ENCODE measurements around the gene CELF2. TPM values are rescaled to one million over a fixed set of nuclear protein-coding genes. Genes with fewer than 3 reads are reported as not detected.
"Not testable (repeated sequence)": the region's sequence is repeated elsewhere in the genome, so short reads cannot be mapped to it uniquely, and the experiment has no call there.

CELF2 gene
- total RNA-seq, 1 donor from 2014 or later, result 31.8 TPM

DNA sequence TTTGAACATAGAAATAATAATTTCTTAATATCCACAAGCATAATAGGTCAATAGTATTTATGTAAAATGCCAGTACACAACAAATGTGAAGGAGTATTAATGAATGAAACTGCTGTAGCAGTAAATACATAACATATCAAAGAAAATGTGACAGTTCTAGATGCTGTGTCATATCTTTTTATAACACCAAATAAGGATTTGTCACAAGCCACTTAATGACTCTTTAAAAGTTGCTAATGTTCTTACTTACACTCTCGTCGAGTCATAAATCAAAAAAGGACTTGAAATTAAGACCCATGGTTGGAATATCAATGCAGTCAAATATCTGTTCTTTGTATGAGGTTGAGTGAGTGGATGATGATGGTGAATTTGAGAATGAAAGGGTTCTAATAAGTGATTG, 96.6 kb downstream of the CELF2 start:
- Histone ChIP-seq H3K27ac (ENCODE audit: low read depth, low read length) (no peak overlapping the region), H3K36me3 (ENCODE audit: control insufficient read depth in 3 of 3, insufficient read depth in 3 of 3, low read length in 3 of 3) (no peaks in the 10 kb centered on the region)

GRCh38 chr10:11115337-11115736, 97.7 kb downstream of the CELF2 start:
- no peak overlapping the region for H3K9ac ChIP-seq (ENCODE audit: low read depth in 1 of 3, low read length in 3 of 3)
- H3K9me3 ChIP-seq (ENCODE audit: control insufficient read depth in 3 of 3, low read length in 3 of 3), result no peaks in the 10 kb centered on the region
- H3K27ac ChIP-seq (ENCODE audit: low read depth, low read length), result no peak overlapping the region
- H3K4me3 ChIP-seq (ENCODE audit: low read length in 3 of 3), result no peak overlapping the region
- no peaks in the 10 kb centered on the region for H3K36me3 ChIP-seq (ENCODE audit: control insufficient read depth in 3 of 3, insufficient read depth in 3 of 3, low read length in 3 of 3)
- H3K4me1 ChIP-seq (ENCODE audit: control insufficient read depth in 3 of 3, insufficient read depth in 3 of 3, low read length in 3 of 3), result peaks cover 8 to 34% (median 10%) of the 10 kb centered on the region in 3 donors
- no peaks in the 10 kb centered on the region for H3K27me3 ChIP-seq (ENCODE audit: control insufficient read depth in 3 of 3, insufficient read depth in 3 of 3, low read length in 3 of 3)

More for the DNA sequence above, 96.6 kb downstream of the CELF2 start:
- Histone ChIP-seq H3K9ac (ENCODE audit: low read depth in 1 of 3, low read length in 3 of 3) (no peak overlapping the region), H3K9me3 (ENCODE audit: control insufficient read depth in 3 of 3, low read length in 3 of 3) (no peaks in the 10 kb centered on the region), H3K27me3 (ENCODE audit: control insufficient read depth in 3 of 3, insufficient read depth in 3 of 3, low read length in 3 of 3) (no peaks in the 10 kb centered on the region), H3K4me1 (ENCODE audit: control insufficient read depth in 3 of 3, insufficient read depth in 3 of 3, low read length in 3 of 3) (peaks cover 8 to 34% (median 10%) of the 10 kb centered on the region in 3 donors), H3K4me3 (ENCODE audit: low read length in 3 of 3) (no peak overlapping the region)

DNA sequence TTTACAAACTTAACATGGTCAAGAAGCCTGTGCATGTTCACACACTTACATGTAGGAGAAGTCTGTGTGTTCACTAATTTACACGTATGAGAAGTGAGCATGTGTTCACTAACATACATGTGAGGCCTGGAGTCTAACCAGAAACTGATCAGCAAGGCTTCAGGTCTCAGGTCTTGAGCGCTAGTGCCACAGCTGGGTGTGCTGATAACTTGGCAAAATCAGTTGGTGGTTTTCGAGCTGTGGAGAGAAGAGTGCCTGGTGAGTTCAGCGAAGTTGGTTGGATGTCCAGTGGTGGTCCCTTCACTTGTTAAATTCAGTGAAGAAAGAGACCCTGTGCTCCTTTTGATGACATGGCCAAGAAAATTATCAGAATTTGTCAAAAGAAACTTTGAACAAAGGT, 98.7 kb downstream of the CELF2 start:
- Histone ChIP-seq H3K27ac (ENCODE audit: low read depth, low read length) (peak overlapping the region; percentile 38), H3K27me3 (ENCODE audit: control insufficient read depth in 3 of 3, insufficient read depth in 3 of 3, low read length in 3 of 3) (no peaks in the 10 kb centered on the region), H3K36me3 (ENCODE audit: control insufficient read depth in 3 of 3, insufficient read depth in 3 of 3, low read length in 3 of 3) (no peaks in the 10 kb centered on the region), H3K9ac (ENCODE audit: low read depth in 1 of 3, low read length in 3 of 3) (no peak overlapping the region), H3K4me3 (ENCODE audit: low read length in 3 of 3) (no peak overlapping the region), H3K4me1 (ENCODE audit: control insufficient read depth in 3 of 3, insufficient read depth in 3 of 3, low read length in 3 of 3) (peaks cover 8 to 39% (median 10%) of the 10 kb centered on the region in 3 donors), H3K9me3 (ENCODE audit: control insufficient read depth in 3 of 3, low read length in 3 of 3) (no peaks in the 10 kb centered on the region)

GRCh38 chr10:11116817-11117216, 99.1 kb downstream of the CELF2 start:
- Histone ChIP-seq H3K27ac (ENCODE audit: low read depth, low read length) (peak overlapping the region; percentile 38), H3K27me3 (ENCODE audit: control insufficient read depth in 3 of 3, insufficient read depth in 3 of 3, low read length in 3 of 3) (no peaks in the 10 kb centered on the region), H3K4me3 (ENCODE audit: low read length in 3 of 3) (no peak overlapping the region), H3K9me3 (ENCODE audit: control insufficient read depth in 3 of 3, low read length in 3 of 3) (no peaks in the 10 kb centered on the region), H3K36me3 (ENCODE audit: control insufficient read depth in 3 of 3, insufficient read depth in 3 of 3, low read length in 3 of 3) (no peaks in the 10 kb centered on the region), H3K4me1 (ENCODE audit: control insufficient read depth in 3 of 3, insufficient read depth in 3 of 3, low read length in 3 of 3) (peaks cover 8 to 39% (median 10%) of the 10 kb centered on the region in 3 donors), H3K9ac (ENCODE audit: low read depth in 1 of 3, low read length in 3 of 3) (no peak overlapping the region)

DNA sequence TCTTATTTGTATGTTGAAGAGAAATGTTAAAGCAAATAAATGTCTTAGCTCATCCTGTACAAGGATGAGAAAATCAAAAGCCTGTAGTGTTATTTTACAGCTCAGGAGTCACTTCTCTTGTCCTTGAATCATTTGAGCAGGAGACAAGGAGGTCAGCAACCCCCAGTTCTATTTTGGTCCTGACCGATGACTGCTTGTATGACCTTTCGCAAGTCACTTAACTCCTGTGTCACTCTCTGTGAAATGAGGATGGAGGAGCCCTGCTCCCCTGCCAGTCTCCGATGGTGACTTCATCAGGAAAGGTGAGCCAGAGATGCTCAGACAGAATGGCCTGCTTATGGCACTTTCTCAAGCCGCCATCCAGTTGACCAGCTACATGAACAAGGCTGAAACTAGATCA, 101.0 kb downstream of the CELF2 start:
- Histone ChIP-seq H3K9me3 (ENCODE audit: control insufficient read depth in 3 of 3, low read length in 3 of 3) (no peaks in the 10 kb centered on the region), H3K4me3 (ENCODE audit: low read length in 3 of 3) (no peak overlapping the region), H3K4me1 (ENCODE audit: control insufficient read depth in 3 of 3, insufficient read depth in 3 of 3, low read length in 3 of 3) (peaks cover 8 to 33% (median 10%) of the 10 kb centered on the region in 3 donors), H3K36me3 (ENCODE audit: control insufficient read depth in 3 of 3, insufficient read depth in 3 of 3, low read length in 3 of 3) (no peaks in the 10 kb centered on the region), H3K27me3 (ENCODE audit: control insufficient read depth in 3 of 3, insufficient read depth in 3 of 3, low read length in 3 of 3) (no peaks in the 10 kb centered on the region), H3K27ac (ENCODE audit: low read depth, low read length) (peak overlapping the region; percentile 43), H3K9ac (ENCODE audit: low read depth in 1 of 3, low read length in 3 of 3) (no peak overlapping the region)

DNA sequence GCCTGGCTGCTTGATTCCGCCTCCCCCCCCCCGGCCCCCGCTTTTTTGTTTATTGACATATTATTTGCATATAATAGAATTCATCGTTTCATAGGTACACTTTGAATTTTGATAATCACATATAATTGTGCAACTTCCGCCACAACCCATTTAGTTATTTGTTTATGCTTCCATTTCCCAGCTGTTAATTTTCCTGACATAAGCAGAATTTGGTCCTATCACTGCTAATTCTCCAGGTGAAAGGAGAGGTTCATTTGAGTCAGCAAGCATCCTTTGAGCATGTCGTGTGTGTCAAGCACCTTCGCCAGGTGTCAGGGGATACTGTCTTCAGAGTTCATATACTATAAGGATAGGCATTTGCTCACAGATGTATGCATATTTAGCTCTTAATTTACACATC, 102.2 kb downstream of the CELF2 start:
- no peaks in the 10 kb centered on the region for H3K27me3 ChIP-seq (ENCODE audit: control insufficient read depth in 3 of 3, insufficient read depth in 3 of 3, low read length in 3 of 3)
- no peaks in the 10 kb centered on the region for H3K9me3 ChIP-seq (ENCODE audit: control insufficient read depth in 3 of 3, low read length in 3 of 3)
- no peak overlapping the region for H3K27ac ChIP-seq (ENCODE audit: low read depth, low read length)
- H3K9ac ChIP-seq (ENCODE audit: low read depth in 1 of 3, low read length in 3 of 3), result no peak overlapping the region
- H3K4me1 ChIP-seq (ENCODE audit: control insufficient read depth in 3 of 3, insufficient read depth in 3 of 3, low read length in 3 of 3), result peaks cover 6 to 31% (median 10%) of the 10 kb centered on the region in 3 donors
- H3K4me3 ChIP-seq (ENCODE audit: low read length in 3 of 3), result no peak overlapping the region
- H3K36me3 ChIP-seq (ENCODE audit: control insufficient read depth in 3 of 3, insufficient read depth in 3 of 3, low read length in 3 of 3), result no peaks in the 10 kb centered on the region

- Histone ChIP-seq H3K36me3 (ENCODE audit: control insufficient read depth in 3 of 3, insufficient read depth in 3 of 3, low read length in 3 of 3) (no peaks in the 10 kb centered on the region), H3K9ac (ENCODE audit: low read depth in 1 of 3, low read length in 3 of 3) (no peak overlapping the region), H3K9me3 (ENCODE audit: control insufficient read depth in 3 of 3, low read length in 3 of 3) (no peaks in the 10 kb centered on the region), H3K27ac (ENCODE audit: low read depth, low read length) (no peak overlapping the region), H3K27me3 (ENCODE audit: control insufficient read depth in 3 of 3, insufficient read depth in 3 of 3, low read length in 3 of 3) (no peaks in the 10 kb centered on the region), H3K4me3 (ENCODE audit: low read length in 3 of 3) (no peak overlapping the region), H3K4me1 (ENCODE audit: control insufficient read depth in 3 of 3, insufficient read depth in 3 of 3, low read length in 3 of 3) (peaks cover 2 to 31% (median 5%) of the 10 kb centered on the region in 3 donors)
Observed at GRCh38 chr10:11120711-11121110, 103.0 kb downstream of the CELF2 start.

DNA sequence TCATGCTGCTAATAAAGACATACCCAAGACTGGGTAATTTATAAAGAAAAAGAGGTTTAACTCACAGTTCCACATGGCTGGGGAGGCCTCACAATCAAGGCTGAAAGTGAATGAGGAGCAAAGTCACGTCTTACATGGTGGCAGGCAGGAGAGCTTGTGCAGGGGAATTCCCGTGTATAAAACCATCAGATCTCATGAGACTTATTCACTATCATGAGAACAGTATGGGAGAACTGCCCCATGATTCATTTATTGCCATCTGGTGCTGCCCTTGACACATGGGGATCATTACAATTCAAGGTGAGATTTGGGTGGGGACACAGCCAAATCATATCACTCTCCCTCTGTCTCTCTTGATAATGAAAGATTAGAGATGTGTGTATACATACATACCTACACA, 106.2 kb downstream of the CELF2 start:
- H3K4me3 ChIP-seq (ENCODE audit: low read length in 3 of 3); H3K27ac ChIP-seq (ENCODE audit: low read depth, low read length); H3K4me1 ChIP-seq (ENCODE audit: control insufficient read depth in 3 of 3, insufficient read depth in 3 of 3, low read length in 3 of 3); H3K9ac ChIP-seq (ENCODE audit: low read depth in 1 of 3, low read length in 3 of 3); H3K36me3 ChIP-seq (ENCODE audit: control insufficient read depth in 3 of 3, insufficient read depth in 3 of 3, low read length in 3 of 3); H3K9me3 ChIP-seq (ENCODE audit: control insufficient read depth in 3 of 3, low read length in 3 of 3); H3K27me3 ChIP-seq (ENCODE audit: control insufficient read depth in 3 of 3, insufficient read depth in 3 of 3, low read length in 3 of 3): not testable (repeated sequence)

GRCh38 chr10:11125004-11125403, 107.3 kb downstream of the CELF2 start:
- Histone ChIP-seq H3K4me1 (ENCODE audit: control insufficient read depth in 3 of 3, insufficient read depth in 3 of 3, low read length in 3 of 3) (peaks cover 0 to 6% (median 0%) of the 10 kb centered on the region in 3 donors), H3K27ac (ENCODE audit: low read depth, low read length) (no peak overlapping the region), H3K36me3 (ENCODE audit: control insufficient read depth in 3 of 3, insufficient read depth in 3 of 3, low read length in 3 of 3) (no peaks in the 10 kb centered on the region), H3K9me3 (ENCODE audit: control insufficient read depth in 3 of 3, low read length in 3 of 3) (no peaks in the 10 kb centered on the region), H3K4me3 (ENCODE audit: low read length in 3 of 3) (no peak overlapping the region), H3K9ac (ENCODE audit: low read depth in 1 of 3, low read length in 3 of 3) (no peak overlapping the region), H3K27me3 (ENCODE audit: control insufficient read depth in 3 of 3, insufficient read depth in 3 of 3, low read length in 3 of 3) (no peaks in the 10 kb centered on the region)

DNA sequence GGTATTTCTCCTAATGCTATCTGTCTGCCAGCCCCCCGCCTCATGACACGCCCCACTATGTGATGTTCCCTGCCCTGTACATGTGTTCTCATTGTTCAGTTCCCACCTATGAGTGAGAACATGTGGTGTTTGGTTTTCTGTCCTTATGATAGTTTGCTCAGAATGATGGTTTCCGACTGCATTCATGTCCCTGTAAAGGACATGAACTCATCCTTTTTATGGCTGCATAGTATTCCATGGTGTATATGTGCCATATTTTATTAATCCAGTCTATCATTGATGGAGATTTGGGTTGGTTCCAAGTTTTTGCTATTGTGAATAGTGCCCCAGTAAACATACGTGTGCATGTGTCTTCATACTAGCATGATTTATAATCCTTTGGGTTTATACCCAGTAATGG, 109.3 kb downstream of the CELF2 start:
- not testable (repeated sequence) for H3K9ac ChIP-seq (ENCODE audit: low read depth in 1 of 3, low read length in 3 of 3); H3K27me3 ChIP-seq (ENCODE audit: control insufficient read depth in 3 of 3, insufficient read depth in 3 of 3, low read length in 3 of 3); H3K9me3 ChIP-seq (ENCODE audit: control insufficient read depth in 3 of 3, low read length in 3 of 3); H3K4me1 ChIP-seq (ENCODE audit: control insufficient read depth in 3 of 3, insufficient read depth in 3 of 3, low read length in 3 of 3); H3K27ac ChIP-seq (ENCODE audit: low read depth, low read length); H3K36me3 ChIP-seq (ENCODE audit: control insufficient read depth in 3 of 3, insufficient read depth in 3 of 3, low read length in 3 of 3); H3K4me3 ChIP-seq (ENCODE audit: low read length in 3 of 3)
